ENCODE data around the gene PANK2. TPM values are rescaled to one million over a fixed set of nuclear protein-coding genes. Genes with fewer than 3 reads are reported as not detected.

The PANK2 gene
- total RNA-seq, 2 experiments from 2014 or later, result 49.0 to 51.1 TPM

- Histone ChIP-seq H3K27me3 (ENCODE audit: control insufficient read depth in 1 of 2, insufficient read depth in 2 of 2, low read length in 2 of 2) (no peaks in the 10 kb centered on the region), H3K4me1 (ENCODE audit: insufficient read depth, low read length) (peaks cover 9% of the 10 kb centered on the region), H3K27ac (ENCODE audit: low read depth in 1 of 2, low read length in 2 of 2) (no peak overlapping the region), H3K9me3 (ENCODE audit: control insufficient read depth in 1 of 2, insufficient read depth in 1 of 2, low read length in 2 of 2) (no peaks in the 10 kb centered on the region), H3K36me3 (ENCODE audit: insufficient read depth, low read length) (peaks cover 37% of the 10 kb centered on the region), H3K4me3 (ENCODE audit: low read length) (no peak overlapping the region)
- no peak for TF ChIP-seq CTCF (IDR thresholded peaks at IDR 0.05)
- CTCF ChIA-PET, result interaction anchor here (0.6 to 2.7 kb wide), 26 partner anchors 9 to 315 kb away, joined by 3 to 31 read pairs (median 5); partner anchors contain the start of genes ADISSP, AP5S1, CDC25B and CENPB
- peaks cover 13% of the 10 kb centered on the region for H3K4me1 Mint-ChIP-seq (ENCODE audit: low read depth)
- no peak overlapping the region for H3K27ac Mint-ChIP-seq
- intact Hi-C loops (cut with DNase I, micrococcal nuclease), result loop anchor here in 1 of 2 experiments (2.0 kb wide), 1 partner anchor 178 kb away; no protein-coding TSS in a partner anchor
- no peak overlapping the region for H3K4me3 Mint-ChIP-seq
- DNase-seq (no peak), ATAC-seq (ENCODE audit: poor library complexity) (no peak)
- no peaks in the 10 kb centered on the region for H3K9me3 Mint-ChIP-seq
- no peaks in the 10 kb centered on the region for H3K27me3 Mint-ChIP-seq
- peaks cover 31% of the 10 kb centered on the region for H3K36me3 Mint-ChIP-seq (ENCODE audit: low read depth)
- POLR2A ChIA-PET, result interaction anchor here (0.8 to 1.7 kb wide), 5 partner anchors 10 to 101 kb away, joined by 3 to 10 read pairs (median 3); partner anchors contain the start of genes AP5S1 and CENPB
These were observed 34.7 kb upstream of the PANK2 start for GRCh38 chr20:3854462-3854871.

DNA sequence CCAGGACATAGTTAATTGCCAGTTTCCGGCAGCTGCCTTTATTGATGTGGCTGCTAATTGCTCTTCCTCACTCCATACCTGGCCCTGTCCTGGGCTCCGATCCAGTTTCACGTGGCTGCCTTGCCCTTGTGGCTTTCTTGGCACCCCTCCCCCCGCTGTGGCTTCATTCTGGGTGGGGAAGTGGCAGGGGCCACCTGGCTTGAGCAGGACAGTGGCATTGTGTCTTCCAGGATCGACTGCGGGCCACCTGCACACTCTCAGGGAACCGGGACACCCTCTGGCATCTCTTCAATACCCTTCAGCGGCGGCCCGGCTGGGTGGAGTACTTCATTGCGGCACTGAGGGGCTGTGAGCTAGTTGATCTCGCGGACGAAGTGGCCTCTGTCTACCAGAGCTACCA, 31.8 kb upstream of the PANK2 start:
- Histone ChIP-seq H3K4me1 (ENCODE audit: insufficient read depth, low read length) (peaks cover 9% of the 10 kb centered on the region), H3K9me3 (ENCODE audit: control insufficient read depth in 1 of 2, insufficient read depth in 1 of 2, low read length in 2 of 2) (peaks cover 0 to 5% of the 10 kb centered on the region in 2 experiments), H3K27me3 (ENCODE audit: control insufficient read depth in 1 of 2, insufficient read depth in 2 of 2, low read length in 2 of 2) (no peaks in the 10 kb centered on the region), H3K4me3 (ENCODE audit: low read length) (no peak overlapping the region), H3K27ac (ENCODE audit: low read depth in 1 of 2, low read length in 2 of 2) (no peak overlapping the region), H3K36me3 (ENCODE audit: insufficient read depth, low read length) (peaks cover 49% of the 10 kb centered on the region)
- intact Hi-C loops (cut with DNase I, micrococcal nuclease), result loop anchor here (5.0 kb wide), 1 partner anchor 35 kb away; the partner anchor contains the start of gene AP5S1 (in 2 of the 2)
- CTCF ChIA-PET, result no interaction called here
- Mint-ChIP-seq H3K36me3 (ENCODE audit: low read depth) (peaks cover 51% of the 10 kb centered on the region), H3K4me3 (no peak overlapping the region), H3K9me3 (no peaks in the 10 kb centered on the region), H3K4me1 (ENCODE audit: low read depth) (peaks cover 10% of the 10 kb centered on the region), H3K27ac (no peak overlapping the region), H3K27me3 (no peaks in the 10 kb centered on the region)
- ATAC-seq (ENCODE audit: poor library complexity) (no peak), DNase-seq (no peak)
- POLR2A ChIA-PET, result interaction anchor here (1.0 kb wide), 1 partner anchor 71 kb away, joined by 3 read pairs; the partner anchor contains the start of gene CENPB
- TF ChIP-seq CTCF (IDR thresholded peaks at IDR 0.05), result no peak

- H3K9me3 ChIP-seq (ENCODE audit: control insufficient read depth in 1 of 2, insufficient read depth in 1 of 2, low read length in 2 of 2), result peaks cover 0 to 5% of the 10 kb centered on the region in 2 experiments
These were observed 30.5 kb upstream of the PANK2 start for GRCh38 chr20:3858689-3859088.

More at GRCh38 chr20:3858689-3859088, 30.5 kb upstream of the PANK2 start:
- H3K27ac Mint-ChIP-seq, result no peak overlapping the region
- intact Hi-C loops (cut with DNase I, micrococcal nuclease), result loop anchor here (5.0 kb wide), 1 partner anchor 36 kb away; the partner anchor contains the start of gene AP5S1 (in 2 of the 2)
- ATAC-seq (ENCODE audit: poor library complexity) (no peak), DNase-seq (no peak)
- H3K27ac ChIP-seq (ENCODE audit: low read depth in 1 of 2, low read length in 2 of 2), result no peak overlapping the region
- peaks cover 14% of the 10 kb centered on the region for H3K4me1 Mint-ChIP-seq (ENCODE audit: low read depth)
- no peak overlapping the region for H3K4me3 ChIP-seq (ENCODE audit: low read length)
- no peaks in the 10 kb centered on the region for H3K27me3 ChIP-seq (ENCODE audit: control insufficient read depth in 1 of 2, insufficient read depth in 2 of 2, low read length in 2 of 2)
- no peak for TF ChIP-seq CTCF (IDR thresholded peaks at IDR 0.05)
- H3K36me3 Mint-ChIP-seq (ENCODE audit: low read depth), result peaks cover 64% of the 10 kb centered on the region
- CTCF ChIA-PET, result no interaction called here
- no peaks in the 10 kb centered on the region for H3K27me3 Mint-ChIP-seq
- H3K36me3 ChIP-seq (ENCODE audit: insufficient read depth, low read length), result peaks cover 62% of the 10 kb centered on the region
- H3K4me3 Mint-ChIP-seq, result no peak overlapping the region
- POLR2A ChIA-PET, result no interaction called here
- H3K4me1 ChIP-seq (ENCODE audit: insufficient read depth, low read length), result peaks cover 9% of the 10 kb centered on the region
- no peaks in the 10 kb centered on the region for H3K9me3 Mint-ChIP-seq
